CD14-positive monocyte (primary cell): ENCODE results near the gene MAD1L1. TPM values are rescaled to one million over a fixed set of nuclear protein-coding genes. Genes with fewer than 3 reads are reported as not detected.
A peak's percentile ranks its signal among the peaks of the same experiment; 100 is the strongest.

ENCODE experiments used
- DNase-seq, 3 donors: peaks; one replicate each; pipeline ENCODE4 v3.0.0-alpha.2; 2011 to 2022
- H2AFZ ChIP-seq: 2 replicates; pipeline ENCODE4 v1.6.0; 2012; ENCODE audit warnings: mild to moderate bottlenecking, low read depth, low read length, inconsistent platforms; ENCODE audit not compliant: insufficient read depth, poor library complexity, severe bottlenecking
- H3K27ac ChIP-seq, 2 donors: 1 replicate in 1 of 2; 2 replicates in 1 of 2; pipeline ENCODE4 v1.5.1; 2012 to 2013; ENCODE audit warnings: low read length in 2 of 2, control low read depth in 1 of 2, inconsistent platforms in 1 of 2, low read depth in 1 of 2, mild to moderate bottlenecking in 1 of 2
- H3K27me3 ChIP-seq, 2 donors: one replicate each; pipeline versions ENCODE4 v1.6.0 to v1.6.1; 2011 to 2013; ENCODE audit warnings: low read length in 2 of 2; ENCODE audit not compliant: control insufficient read depth in 2 of 2, insufficient read depth in 2 of 2
- H3K36me3 ChIP-seq, 2 donors: replicated peaks in 1 of 2; 1 replicate in 1 of 2; 2 replicates in 1 of 2; pipeline versions ENCODE4 v1.5.1 to v1.6.1; 2012 to 2013; ENCODE audit warnings: low read length in 2 of 2, control low read depth in 1 of 2, inconsistent platforms in 1 of 2, mild to moderate bottlenecking in 1 of 2; ENCODE audit not compliant: insufficient read depth in 2 of 2, control insufficient read depth in 1 of 2
- H3K4me1 ChIP-seq, 2 donors: 1 replicate in 1 of 2; 2 replicates in 1 of 2; pipeline versions ENCODE4 v1.5.1 to v1.6.1; 2012 to 2013; ENCODE audit warnings: low read length in 2 of 2, control low read depth in 1 of 2, inconsistent platforms in 1 of 2, mild to moderate bottlenecking in 1 of 2, moderate library complexity in 1 of 2; ENCODE audit not compliant: insufficient read depth in 2 of 2, control insufficient read depth in 1 of 2
- H3K4me2 ChIP-seq: replicated peaks from 2 replicates; pipeline ENCODE3; 2012; ENCODE audit warnings: low read length, moderate library complexity, mild to moderate bottlenecking; ENCODE audit not compliant: poor library complexity, severe bottlenecking; ENCODE audit errors: extremely low read depth
- H3K4me3 ChIP-seq, 3 experiments: fragments of 200-600 bp in 1 of 3; sonication (generic) in 1 of 3; replicated peaks in 1 of 3; 1 replicate in 2 of 3; 2 replicates in 1 of 3; pipeline ENCODE4 v1.5.1; 2011 to 2013; ENCODE audit warnings: low read length in 3 of 3, mild to moderate bottlenecking in 3 of 3, control low read depth in 2 of 3, low read depth in 2 of 3, inconsistent platforms in 1 of 3, moderate library complexity in 1 of 3
- H3K79me2 ChIP-seq: 2 replicates; pipeline ENCODE4 v1.6.0; 2012; ENCODE audit warnings: mild to moderate bottlenecking, control low read depth, inconsistent platforms, low read length, moderate library complexity; ENCODE audit not compliant: insufficient read depth
- H3K9ac ChIP-seq: 2 replicates; pipeline ENCODE4 v1.6.0; 2017; ENCODE audit warnings: low read length, mild to moderate bottlenecking; ENCODE audit not compliant: insufficient read depth, poor library complexity, severe bottlenecking
- H3K9me3 ChIP-seq, 2 donors: replicated peaks in 1 of 2; 1 replicate in 1 of 2; 2 replicates in 1 of 2; pipeline versions ENCODE4 v1.5.1 to v1.6.1; 2012 to 2013; ENCODE audit warnings: low read length in 2 of 2, control low read depth in 1 of 2; ENCODE audit not compliant: control insufficient read depth in 1 of 2, insufficient read depth in 1 of 2
- H4K20me1 ChIP-seq: 2 replicates; pipeline ENCODE4 v1.6.0; 2012; ENCODE audit warnings: mild to moderate bottlenecking, low read length, control low read depth, moderate library complexity; ENCODE audit not compliant: insufficient read depth
- H3K27ac Mint-ChIP-seq, 7 donors: one replicate each; pipeline ENCODE4 v1.8.0; 2020; ENCODE audit warnings: mild to moderate bottlenecking in 7 of 7, mixed read lengths in 7 of 7, moderate library complexity in 6 of 7, inconsistent platforms in 2 of 7
- H3K27me3 Mint-ChIP-seq, 3 donors: one replicate each; pipeline ENCODE4 v1.8.0; 2021 to 2022; ENCODE audit warnings: low read depth in 3 of 3, mild to moderate bottlenecking in 3 of 3, mixed read lengths in 3 of 3, moderate library complexity in 3 of 3, inconsistent platforms in 1 of 3
- H3K36me3 Mint-ChIP-seq, 2 donors: one replicate each; pipeline ENCODE4 v1.8.0; 2020; ENCODE audit warnings: mixed read lengths in 2 of 2, inconsistent platforms in 1 of 2, mild to moderate bottlenecking in 1 of 2
- H3K4me1 Mint-ChIP-seq: one replicate; pipeline ENCODE4 v1.8.0; 2020; ENCODE audit warnings: mild to moderate bottlenecking, mixed read lengths
- H3K4me3 Mint-ChIP-seq, 2 donors: one replicate each; pipeline ENCODE4 v1.8.0; 2020; ENCODE audit warnings: mild to moderate bottlenecking in 2 of 2, mixed read lengths in 2 of 2, moderate library complexity in 1 of 2
- H3K9me3 Mint-ChIP-seq, 7 donors: one replicate each; pipeline ENCODE4 v1.8.0; 2020 to 2022; ENCODE audit warnings: mixed read lengths in 7 of 7, mild to moderate bottlenecking in 6 of 7, moderate library complexity in 6 of 7, inconsistent platforms in 2 of 7
- WGBS: methylation state at CpG from one replicate; pipeline ENCODE4 v1.1.5; 2013; ENCODE audit warnings: missing lambda C conversion rate; ENCODE audit not compliant: insufficient coverage; 5-methylcytosine and 5-hydroxymethylcytosine counted together
- intact Hi-C, 2 donors: fragments of 100-400 bp; cut with micrococcal nuclease; formaldehyde crosslinking; loops; one replicate each; pipeline versions ENCODE4 v1.15.0 to v1.15.1; 2023
- polyA plus RNA-seq, 3 donors: library from polyadenylated mRNA; depleted of rRNA in 1 of 3; unstranded in 2 of 3; stranded (reverse) in 1 of 3; fragments of 300-500 nt in 2 of 3; fragments of >200 nt in 1 of 3; fragmentation: Illumina TruSeq in 2 of 3; gene quantifications; 1 replicate in 2 of 3; 2 replicates in 1 of 3; pipeline ENCODE4 v1.2.3, GENCODE V29; 2012 to 2021
- TF ChIP-seq, protein P1 (sequence below): fragments of 200-600 bp; IDR thresholded peaks from one replicate; pipeline ENCODE4 v1.8.0; 2022; ENCODE audit warnings: antibody characterized with exemption, mild to moderate bottlenecking

MAD1L1 gene
- polyA plus RNA-seq, 3 donors: 22.0 to 39.4 (median 33.2) TPM

DNA sequence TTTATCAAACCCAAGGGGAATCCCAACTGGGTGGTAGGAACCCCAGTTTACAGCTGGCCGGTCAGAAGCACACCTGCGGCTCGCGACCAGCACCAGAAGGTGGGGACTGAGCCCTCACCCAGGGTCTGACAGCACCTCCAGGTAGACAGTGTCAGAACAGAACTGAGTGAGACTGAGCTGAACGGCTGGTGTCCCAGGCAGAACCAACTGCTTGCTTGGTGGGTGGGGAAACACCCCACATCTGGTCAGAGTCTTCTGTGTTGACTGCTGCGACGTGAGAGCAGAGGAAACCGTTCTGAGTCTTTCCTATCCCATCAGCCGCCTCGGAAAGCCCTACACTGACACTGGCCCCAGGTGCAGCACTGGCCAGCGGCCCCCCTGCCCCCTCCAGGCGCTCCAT is 160.7 kb downstream of the MAD1L1 start:
- H3K36me3 ChIP-seq: peaks cover 16 to 18% of the 10 kb centered on the region in 2 donors
- no peak overlapping the region for H3K4me3 ChIP-seq
- Mint-ChIP-seq H3K9me3 (peaks cover 0 to 3% (median 0%) of the 10 kb centered on the region in 7 donors), H3K4me3 (no peak overlapping the region), H3K4me1 (peaks cover 19% of the 10 kb centered on the region), H3K27me3 (peaks cover 0 to 3% (median 0%) of the 10 kb centered on the region in 3 donors), H3K36me3 (peaks cover 38 to 47% of the 10 kb centered on the region in 2 donors), H3K27ac (peak overlapping the region in 1 of 7 donors; percentile 48)
- H3K4me1 ChIP-seq: peaks cover 5 to 15% of the 10 kb centered on the region in 2 donors
- H3K27me3 ChIP-seq: no peaks in the 10 kb centered on the region
- H4K20me1 ChIP-seq: no peaks in the 10 kb centered on the region
- H2AFZ ChIP-seq: no peak overlapping the region
- H3K9me3 ChIP-seq: no peaks in the 10 kb centered on the region
- no peak overlapping the region for H3K9ac ChIP-seq
- no peak overlapping the region for H3K27ac ChIP-seq
- 94% methylated on average over 11 of the region's 12 CpGs for WGBS
- intact Hi-C loops: no loop called here
- TF ChIP-seq, protein P1, sequence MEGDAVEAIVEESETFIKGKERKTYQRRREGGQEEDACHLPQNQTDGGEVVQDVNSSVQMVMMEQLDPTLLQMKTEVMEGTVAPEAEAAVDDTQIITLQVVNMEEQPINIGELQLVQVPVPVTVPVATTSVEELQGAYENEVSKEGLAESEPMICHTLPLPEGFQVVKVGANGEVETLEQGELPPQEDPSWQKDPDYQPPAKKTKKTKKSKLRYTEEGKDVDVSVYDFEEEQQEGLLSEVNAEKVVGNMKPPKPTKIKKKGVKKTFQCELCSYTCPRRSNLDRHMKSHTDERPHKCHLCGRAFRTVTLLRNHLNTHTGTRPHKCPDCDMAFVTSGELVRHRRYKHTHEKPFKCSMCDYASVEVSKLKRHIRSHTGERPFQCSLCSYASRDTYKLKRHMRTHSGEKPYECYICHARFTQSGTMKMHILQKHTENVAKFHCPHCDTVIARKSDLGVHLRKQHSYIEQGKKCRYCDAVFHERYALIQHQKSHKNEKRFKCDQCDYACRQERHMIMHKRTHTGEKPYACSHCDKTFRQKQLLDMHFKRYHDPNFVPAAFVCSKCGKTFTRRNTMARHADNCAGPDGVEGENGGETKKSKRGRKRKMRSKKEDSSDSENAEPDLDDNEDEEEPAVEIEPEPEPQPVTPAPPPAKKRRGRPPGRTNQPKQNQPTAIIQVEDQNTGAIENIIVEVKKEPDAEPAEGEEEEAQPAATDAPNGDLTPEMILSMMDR: no peak
- no peaks in the 10 kb centered on the region for H3K79me2 ChIP-seq
- no peak for DNase-seq
- H3K4me2 ChIP-seq: no peak overlapping the region

DNA sequence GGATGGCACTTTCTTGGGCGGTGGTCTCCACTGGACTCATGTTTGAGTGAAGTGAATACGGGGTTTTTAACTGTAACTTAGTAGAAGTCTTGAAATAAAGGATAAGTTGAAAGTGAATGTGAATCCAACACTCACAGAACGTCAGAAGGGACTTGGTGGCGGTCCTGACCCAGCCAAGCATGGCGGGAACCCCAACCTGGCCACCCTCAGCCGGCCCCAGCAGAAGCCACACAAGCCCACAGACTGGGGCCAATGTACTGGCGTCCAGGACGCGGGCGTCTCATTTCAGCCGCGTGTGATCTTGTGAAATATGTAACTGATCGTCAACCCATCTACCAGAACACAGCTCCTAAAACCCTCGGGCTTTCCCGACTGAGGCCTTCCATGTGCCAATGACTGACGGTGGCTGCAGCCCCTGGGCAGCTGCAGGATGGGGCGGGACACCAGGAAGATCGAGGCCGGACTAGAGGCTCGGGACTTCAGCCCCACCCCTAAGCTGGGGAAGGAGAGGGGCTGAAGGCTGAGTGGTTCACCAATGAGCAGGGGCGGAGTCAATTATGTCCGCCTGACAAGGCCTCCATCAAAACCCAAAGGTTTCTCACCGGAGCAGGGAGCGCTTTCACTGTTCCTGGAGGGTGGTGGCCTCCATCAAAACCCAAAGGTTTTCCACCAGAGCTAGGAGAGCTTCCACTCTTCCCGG is 161.5 kb downstream of the MAD1L1 start:
- Mint-ChIP-seq H3K9me3 (peaks cover 0 to 3% (median 0%) of the 10 kb centered on the region in 7 donors), H3K27ac (peak overlapping the region in 2 of 7 donors; percentile 13 to 21), H3K36me3 (peaks cover 32 to 40% of the 10 kb centered on the region in 2 donors), H3K27me3 (peaks cover 0 to 3% (median 0%) of the 10 kb centered on the region in 3 donors), H3K4me1 (peaks cover 14% of the 10 kb centered on the region), H3K4me3 (no peak overlapping the region)
- DNase-seq: no peak
- H3K4me3 ChIP-seq: no peak overlapping the region
- H3K9me3 ChIP-seq: no peaks in the 10 kb centered on the region
- 93% methylated on average over 17 of the region's 25 CpGs for WGBS
- intact Hi-C loops: no loop called here
- no peak overlapping the region for H3K27ac ChIP-seq
- H3K27me3 ChIP-seq: no peaks in the 10 kb centered on the region
- peaks cover 16 to 18% of the 10 kb centered on the region in 2 donors for H3K36me3 ChIP-seq
- no peak overlapping the region for H3K9ac ChIP-seq
- H3K79me2 ChIP-seq: no peaks in the 10 kb centered on the region
- no peaks in the 10 kb centered on the region for H4K20me1 ChIP-seq
- no peak overlapping the region for H3K4me2 ChIP-seq
- TF ChIP-seq, protein P1: no peak
- no peak overlapping the region for H2AFZ ChIP-seq
- peaks cover 0 to 7% of the 10 kb centered on the region in 2 donors for H3K4me1 ChIP-seq
